ENCODE results near the gene HOOK1. TPM values are rescaled to one million over a fixed set of nuclear protein-coding genes. Genes with fewer than 3 reads are reported as not detected.

HOOK1 gene
- polyA plus RNA-seq, 1 donor (not counting 4 experiments of a cell fraction or from before 2014, with no cell fraction given): 12.7 TPM

- no peak for TF ChIP-seq EZH2 (IDR thresholded peaks at IDR 0.05; ENCODE audit: low read length)
- DNase-seq (ENCODE audit: low read depth, low spot score): no peak
- H4K20me1 ChIP-seq (ENCODE audit: control insufficient read depth, extremely low read depth, insufficient read depth, low read length): no peaks in the 10 kb centered on the region
- no peaks in the 10 kb centered on the region for H3K9me3 ChIP-seq (ENCODE audit: control insufficient read depth, low read depth, low read length)
- no peaks in the 10 kb centered on the region for H3K27me3 ChIP-seq (ENCODE audit: control insufficient read depth, extremely low read depth, insufficient read depth, low read length)
- no peak overlapping the region for H3K4me2 ChIP-seq (ENCODE audit: control insufficient read depth, extremely low read depth, insufficient read depth, low read depth, low read length)
- H3K4me1 ChIP-seq (ENCODE audit: control insufficient read depth, extremely low read depth, insufficient read depth, low read length): no peaks in the 10 kb centered on the region
- no peak overlapping the region for H3K4me3 ChIP-seq (ENCODE audit: control insufficient read depth in 2 of 3, extremely low read depth in 1 of 3, insufficient read depth in 2 of 3, low read depth in 1 of 3, low read length in 3 of 3)
- FAIRE-seq: no peak
- H2AFZ ChIP-seq (ENCODE audit: control insufficient read depth, low read length): no peak overlapping the region
- H3K79me2 ChIP-seq (ENCODE audit: control insufficient read depth, insufficient read depth, low read length): no peaks in the 10 kb centered on the region
- H3K9ac ChIP-seq (ENCODE audit: control insufficient read depth, extremely low read depth, insufficient read depth, low read length): no peak overlapping the region
- no peaks in the 10 kb centered on the region for H3K36me3 ChIP-seq (ENCODE audit: control insufficient read depth in 2 of 2, extremely low read depth in 1 of 2, insufficient read depth in 2 of 2, low read length in 2 of 2)
- H3K9me1 ChIP-seq (ENCODE audit: control insufficient read depth, extremely low read depth, insufficient read depth, low read length): no peaks in the 10 kb centered on the region
- no peak overlapping the region for H3K27ac ChIP-seq (ENCODE audit: control insufficient read depth, insufficient read depth, low read length)
- dilution Hi-C loops (cut with MboI; ENCODE audit: extremely low pct_ligation_motif_present, low sequenced_read_pairs): no loop called here
Measured at GRCh38 chr1:59866462-59866861, 51.7 kb downstream of the HOOK1 start.

GRCh38 chr1:59871746-59872145 lies 57.0 kb downstream of the HOOK1 start:
- no peaks in the 10 kb centered on the region for H3K9me3 ChIP-seq (ENCODE audit: control insufficient read depth, low read depth, low read length)
- H3K4me2 ChIP-seq (ENCODE audit: control insufficient read depth, extremely low read depth, insufficient read depth, low read depth, low read length): no peak overlapping the region
- H3K36me3 ChIP-seq (ENCODE audit: control insufficient read depth in 2 of 2, extremely low read depth in 1 of 2, insufficient read depth in 2 of 2, low read length in 2 of 2): no peaks in the 10 kb centered on the region
- no peaks in the 10 kb centered on the region for H4K20me1 ChIP-seq (ENCODE audit: control insufficient read depth, extremely low read depth, insufficient read depth, low read length)
- H3K9me1 ChIP-seq (ENCODE audit: control insufficient read depth, extremely low read depth, insufficient read depth, low read length): no peaks in the 10 kb centered on the region
- no peak overlapping the region for H3K9ac ChIP-seq (ENCODE audit: control insufficient read depth, extremely low read depth, insufficient read depth, low read length)
- no peak overlapping the region for H2AFZ ChIP-seq (ENCODE audit: control insufficient read depth, low read length)
- H3K79me2 ChIP-seq (ENCODE audit: control insufficient read depth, insufficient read depth, low read length): no peaks in the 10 kb centered on the region
- dilution Hi-C loops (cut with MboI; ENCODE audit: extremely low pct_ligation_motif_present, low sequenced_read_pairs): no loop called here
- H3K4me1 ChIP-seq (ENCODE audit: control insufficient read depth, extremely low read depth, insufficient read depth, low read length): no peaks in the 10 kb centered on the region
- DNase-seq (ENCODE audit: low read depth, low spot score) (no peak), FAIRE-seq (no peak)
- H3K4me3 ChIP-seq (ENCODE audit: control insufficient read depth in 2 of 3, extremely low read depth in 1 of 3, insufficient read depth in 2 of 3, low read depth in 1 of 3, low read length in 3 of 3): no peak overlapping the region
- TF ChIP-seq CTCF (optimal IDR thresholded peaks at IDR 0.05 in 1 of 3, IDR thresholded peaks at IDR 0.05 in 1 of 3, conservative IDR thresholded peaks at IDR 0.05 in 1 of 3; ENCODE audit: extremely low read depth in 1 of 3, insufficient read depth in 2 of 3, low read length in 3 of 3): no peak
- TF ChIP-seq EZH2 (IDR thresholded peaks at IDR 0.05; ENCODE audit: low read length): no peak
- no peaks in the 10 kb centered on the region for H3K27me3 ChIP-seq (ENCODE audit: control insufficient read depth, extremely low read depth, insufficient read depth, low read length)
- no peak overlapping the region for H3K27ac ChIP-seq (ENCODE audit: control insufficient read depth, insufficient read depth, low read length)

- Histone ChIP-seq H3K79me2 (ENCODE audit: control insufficient read depth, insufficient read depth, low read length) (no peaks in the 10 kb centered on the region), H3K4me3 (ENCODE audit: control insufficient read depth in 2 of 3, extremely low read depth in 1 of 3, insufficient read depth in 2 of 3, low read depth in 1 of 3, low read length in 3 of 3) (no peak overlapping the region), H3K9ac (ENCODE audit: control insufficient read depth, extremely low read depth, insufficient read depth, low read length) (no peak overlapping the region), H4K20me1 (ENCODE audit: control insufficient read depth, extremely low read depth, insufficient read depth, low read length) (no peaks in the 10 kb centered on the region), H3K27me3 (ENCODE audit: control insufficient read depth, extremely low read depth, insufficient read depth, low read length) (no peaks in the 10 kb centered on the region), H3K36me3 (ENCODE audit: control insufficient read depth in 2 of 2, extremely low read depth in 1 of 2, insufficient read depth in 2 of 2, low read length in 2 of 2) (no peaks in the 10 kb centered on the region), H3K9me3 (ENCODE audit: control insufficient read depth, low read depth, low read length) (no peaks in the 10 kb centered on the region), H3K27ac (ENCODE audit: control insufficient read depth, insufficient read depth, low read length) (no peak overlapping the region), H3K4me2 (ENCODE audit: control insufficient read depth, extremely low read depth, insufficient read depth, low read depth, low read length) (no peak overlapping the region), H3K9me1 (ENCODE audit: control insufficient read depth, extremely low read depth, insufficient read depth, low read length) (no peaks in the 10 kb centered on the region), H3K4me1 (ENCODE audit: control insufficient read depth, extremely low read depth, insufficient read depth, low read length) (no peaks in the 10 kb centered on the region), H2AFZ (ENCODE audit: control insufficient read depth, low read length) (no peak overlapping the region)
- DNase-seq (ENCODE audit: low read depth, low spot score) (no peak), FAIRE-seq (no peak)
- dilution Hi-C loops (cut with MboI; ENCODE audit: extremely low pct_ligation_motif_present, low sequenced_read_pairs): no loop called here
- TF ChIP-seq CTCF (optimal IDR thresholded peaks at IDR 0.05 in 1 of 3, IDR thresholded peaks at IDR 0.05 in 1 of 3, conservative IDR thresholded peaks at IDR 0.05 in 1 of 3; ENCODE audit: extremely low read depth in 1 of 3, insufficient read depth in 2 of 3, low read length in 3 of 3) (no peak), EZH2 (IDR thresholded peaks at IDR 0.05; ENCODE audit: low read length) (no peak)
Measured at GRCh38 chr1:59877108-59877682, 62.4 kb downstream of the HOOK1 start.

Measured in keratinocyte (primary cell).